Skeletal muscle tissue (tissue), 4 donors: ENCODE results near the gene USP9Y. TPM values are rescaled to one million over a fixed set of nuclear protein-coding genes. Genes with fewer than 3 reads are reported as not detected.

Experiments
- H3K27ac ChIP-seq: one replicate; pipeline ENCODE4 v1.7.0; 2013; ENCODE audit warnings: mild to moderate bottlenecking, low read depth, low read length, inconsistent platforms
- H3K27me3 ChIP-seq, 3 donors: one replicate each; pipeline ENCODE4 v1.7.0; 2013; ENCODE audit warnings: low read length in 3 of 3; ENCODE audit not compliant: control insufficient read depth in 3 of 3, insufficient read depth in 3 of 3
- H3K36me3 ChIP-seq, 3 donors: one replicate each; pipeline ENCODE4 v1.7.0; 2013; ENCODE audit warnings: low read length in 3 of 3; ENCODE audit not compliant: control insufficient read depth in 3 of 3, insufficient read depth in 3 of 3
- H3K4me1 ChIP-seq, 3 donors: one replicate each; pipeline ENCODE4 v1.7.0; 2013; ENCODE audit warnings: low read length in 3 of 3, mild to moderate bottlenecking in 3 of 3; ENCODE audit not compliant: control insufficient read depth in 3 of 3, insufficient read depth in 3 of 3
- H3K4me3 ChIP-seq, 3 donors: one replicate each; pipeline ENCODE4 v1.7.0; 2013; ENCODE audit warnings: low read length in 3 of 3
- H3K9ac ChIP-seq, 3 donors: one replicate each; pipeline ENCODE4 v1.7.0; 2013; ENCODE audit warnings: low read length in 3 of 3, mild to moderate bottlenecking in 3 of 3, moderate library complexity in 2 of 3, low read depth in 1 of 3
- H3K9me3 ChIP-seq, 3 donors: one replicate each; pipeline ENCODE4 v1.7.0; 2013; ENCODE audit warnings: low read length in 3 of 3; ENCODE audit not compliant: control insufficient read depth in 3 of 3
- total RNA-seq: library from RNA; depleted of rRNA; stranded (reverse); fragments of >200 nt; gene quantifications from one replicate; pipeline ENCODE4 v1.2.3, GENCODE V29; 2014
- donor health status: Osteomylitis.

USP9Y gene
- total RNA-seq, 1 donor from 2014 or later, result 27.7 TPM

- H3K4me1 ChIP-seq, result no peaks in the 10 kb centered on the region
- H3K36me3 ChIP-seq, result no peaks in the 10 kb centered on the region
- H3K27me3 ChIP-seq, result no peaks in the 10 kb centered on the region
- H3K9me3 ChIP-seq, result no peaks in the 10 kb centered on the region
- H3K4me3 ChIP-seq, result no peak overlapping the region
- no peak overlapping the region for H3K9ac ChIP-seq
- no peak overlapping the region for H3K27ac ChIP-seq
Observed at GRCh38 chrY:12833284-12833683, 132.3 kb downstream of the USP9Y start.

GRCh38 chrY:12837550-12837949, 136.5 kb downstream of the USP9Y start:
- Histone ChIP-seq H3K4me3 (no peak overlapping the region), H3K36me3 (peaks cover 0 to 6% (median 0%) of the 10 kb centered on the region in 3 donors), H3K9ac (no peak overlapping the region), H3K27ac (no peak overlapping the region), H3K9me3 (no peaks in the 10 kb centered on the region), H3K27me3 (no peaks in the 10 kb centered on the region), H3K4me1 (no peaks in the 10 kb centered on the region)

GRCh38 chrY:12841368-12841767, 140.3 kb downstream of the USP9Y start:
- H3K27me3 ChIP-seq, result no peaks in the 10 kb centered on the region
- no peaks in the 10 kb centered on the region for H3K9me3 ChIP-seq
- no peak overlapping the region for H3K4me3 ChIP-seq
- no peak overlapping the region for H3K27ac ChIP-seq
- no peaks in the 10 kb centered on the region for H3K4me1 ChIP-seq
- no peak overlapping the region for H3K9ac ChIP-seq
- H3K36me3 ChIP-seq, result peaks cover 0 to 6% (median 0%) of the 10 kb centered on the region in 3 donors

GRCh38 chrY:12846793-12847192, 145.8 kb downstream of the USP9Y start:
- Histone ChIP-seq H3K27ac (no peak overlapping the region), H3K9me3 (no peaks in the 10 kb centered on the region), H3K9ac (no peak overlapping the region), H3K4me3 (no peak overlapping the region), H3K27me3 (no peaks in the 10 kb centered on the region), H3K4me1 (no peaks in the 10 kb centered on the region), H3K36me3 (peaks cover 0 to 2% (median 2%) of the 10 kb centered on the region in 3 donors)

- H3K9me3 ChIP-seq, result no peaks in the 10 kb centered on the region
- H3K9ac ChIP-seq, result no peak overlapping the region
- no peaks in the 10 kb centered on the region for H3K27me3 ChIP-seq
- peaks cover 0 to 4% (median 0%) of the 10 kb centered on the region in 3 donors for H3K36me3 ChIP-seq
- H3K27ac ChIP-seq, result no peak overlapping the region
- no peak overlapping the region for H3K4me3 ChIP-seq
- H3K4me1 ChIP-seq, result no peaks in the 10 kb centered on the region
Observed at GRCh38 chrY:12855791-12856275, 154.8 kb downstream of the USP9Y start.

GRCh38 chrY:12867960-12868359, 166.9 kb downstream of the USP9Y start:
- Histone ChIP-seq H3K9me3 (no peaks in the 10 kb centered on the region), H3K27me3 (no peaks in the 10 kb centered on the region), H3K36me3 (no peaks in the 10 kb centered on the region), H3K4me3 (no peak overlapping the region), H3K27ac (no peak overlapping the region), H3K9ac (no peak overlapping the region), H3K4me1 (no peaks in the 10 kb centered on the region)

GRCh38 chrY:12896973-12897372, 195.9 kb downstream of the USP9Y start:
- no peaks in the 10 kb centered on the region for H3K4me1 ChIP-seq
- H3K36me3 ChIP-seq, result no peaks in the 10 kb centered on the region
- no peak overlapping the region for H3K27ac ChIP-seq
- H3K27me3 ChIP-seq, result no peaks in the 10 kb centered on the region
- H3K4me3 ChIP-seq, result no peak overlapping the region
- no peaks in the 10 kb centered on the region for H3K9me3 ChIP-seq
- H3K9ac ChIP-seq, result no peak overlapping the region

- Histone ChIP-seq H3K9me3 (no peaks in the 10 kb centered on the region), H3K4me1 (no peaks in the 10 kb centered on the region), H3K36me3 (no peaks in the 10 kb centered on the region), H3K27ac (no peak overlapping the region), H3K4me3 (no peak overlapping the region), H3K27me3 (no peaks in the 10 kb centered on the region), H3K9ac (no peak overlapping the region)
Observed at GRCh38 chrY:12898604-12899003, 197.6 kb downstream of the USP9Y start.

GRCh38 chrY:12904618-12905516, 203.8 kb downstream of the USP9Y start, which contains the start of gene DDX3Y:
Gene DDX3Y (plus strand): TSS chrY:12904868. CDS start chrY:12904937, 69 bp downstream.
- H3K27me3 ChIP-seq, result no peaks in the 10 kb centered on the region
- H3K4me1 ChIP-seq, result peaks cover 0 to 12% (median 7%) of the 10 kb centered on the region in 3 donors
- no peaks in the 10 kb centered on the region for H3K9me3 ChIP-seq
- peak within 1 kb of the TSS in 2 of 3 donors; percentile 95 to 98 for H3K4me3 ChIP-seq
- H3K36me3 ChIP-seq, result no peaks in the 10 kb centered on the region
- H3K9ac ChIP-seq, result peak within 1 kb of the TSS in 2 of 3 donors; percentile 99
- H3K27ac ChIP-seq, result no peak within 1 kb of the TSS

GRCh38 chrY:12905517-12905872, 204.5 kb downstream of the USP9Y start:
- H3K9me3 ChIP-seq, result no peaks in the 10 kb centered on the region
- H3K27me3 ChIP-seq, result no peaks in the 10 kb centered on the region
- no peak overlapping the region for H3K27ac ChIP-seq
- peak overlapping the region in 2 of 3 donors; percentile 95 to 98 for H3K4me3 ChIP-seq
- H3K9ac ChIP-seq, result peak overlapping the region in 2 of 3 donors; percentile 99
- H3K4me1 ChIP-seq, result peaks cover 0 to 12% (median 7%) of the 10 kb centered on the region in 3 donors
- H3K36me3 ChIP-seq, result no peaks in the 10 kb centered on the region
